Right ventricle myocardium superior (tissue), 1 donor: ENCODE measurements around the gene CHN2. TPM values are rescaled to one million over a fixed set of nuclear protein-coding genes. Genes with fewer than 3 reads are reported as not detected.

Source experiments
- ATAC-seq: fragments of 200-7000 bp; cut with Tn5 transposase; one replicate; pipeline ENCODE4 v1.9.1; 2020; ENCODE audit warnings: mild to moderate bottlenecking; ENCODE audit not compliant: poor library complexity
- DNase-seq: peaks from one replicate; pipeline ENCODE4 v3.0.0-alpha.2; 2020
- intact Hi-C: fragments of 100-400 bp; cut with DNase I; formaldehyde crosslinking; loops from one replicate; pipeline ENCODE4 v1.11.2; 2022
- total RNA-seq: library from RNA; stranded (reverse); fragmentation: NEBNext Ultra II Directional; extraction: Animal tissue kit (Norgen Biotek cat#: 25700); gene quantifications from one replicate; pipeline ENCODE4 v1.2.1, GENCODE V29; 2021
- donor health status: DM: no; HTN: yes; CAD: no; lungs with severe emphysema.

Gene CHN2
- total RNA-seq, 1 donor from 2014 or later: 17.7 TPM

- DNase-seq: no peak
- no peak for ATAC-seq
- intact Hi-C loops: no loop called here
These were observed 169.3 kb downstream of the CHN2 start for GRCh38 chr7:29363636-29364425.

- intact Hi-C loops: no loop called here
These were observed 170.1 kb downstream of the CHN2 start for GRCh38 chr7:29364661-29365060.

GRCh38 chr7:29365423-29365822, 170.8 kb downstream of the CHN2 start:
- DNase-seq (no peak), ATAC-seq (no peak)
- intact Hi-C loops: no loop called here

More at GRCh38 chr7:29364661-29365060, 170.1 kb downstream of the CHN2 start:
- no peak for ATAC-seq
- no peak for DNase-seq

- ATAC-seq (no peak), DNase-seq (no peak)
- intact Hi-C loops: no loop called here
These were observed 173.2 kb downstream of the CHN2 start for GRCh38 chr7:29367784-29368183.

- intact Hi-C loops: no loop called here
- ATAC-seq (no peak), DNase-seq (no peak)
These were observed 175.4 kb downstream of the CHN2 start for GRCh38 chr7:29369909-29370488.

- peak; percentile 69 for ATAC-seq
- no peak for DNase-seq
- intact Hi-C loops: no loop called here
These were observed 176.1 kb downstream of the CHN2 start for GRCh38 chr7:29370531-29371314.

- DNase-seq (no peak), ATAC-seq (no peak)
- intact Hi-C loops: no loop called here
These were observed 176.9 kb downstream of the CHN2 start for GRCh38 chr7:29371472-29371871.

GRCh38 chr7:29372351-29373090, 177.9 kb downstream of the CHN2 start:
- ATAC-seq (no peak), DNase-seq (no peak)
- intact Hi-C loops: no loop called here

GRCh38 chr7:29375641-29376562, 181.3 kb downstream of the CHN2 start:
- DNase-seq: no peak
- ATAC-seq: peak; percentile 41
- intact Hi-C loops: no loop called here

GRCh38 chr7:29377718-29378117, 183.1 kb downstream of the CHN2 start:
- ATAC-seq (no peak), DNase-seq (no peak)
- intact Hi-C loops: no loop called here

GRCh38 chr7:29379551-29379950, 185.0 kb downstream of the CHN2 start:
- ATAC-seq (no peak), DNase-seq (no peak)
- intact Hi-C loops: no loop called here

GRCh38 chr7:29381206-29382094, 186.9 kb downstream of the CHN2 start:
- intact Hi-C loops: no loop called here
- no peak for ATAC-seq
- DNase-seq: no peak

- no peak for DNase-seq
- intact Hi-C loops: no loop called here
- no peak for ATAC-seq
These were observed 189.7 kb downstream of the CHN2 start for GRCh38 chr7:29384277-29384676.

- no peak for DNase-seq
- no peak for ATAC-seq
- intact Hi-C loops: no loop called here
These were observed 190.7 kb downstream of the CHN2 start for GRCh38 chr7:29385214-29385814.

- intact Hi-C loops: no loop called here
- DNase-seq (no peak), ATAC-seq (no peak)
These were observed 191.7 kb downstream of the CHN2 start for GRCh38 chr7:29386196-29386765.

- intact Hi-C loops: no loop called here
- ATAC-seq: no peak
- DNase-seq: no peak
These were observed 196.7 kb downstream of the CHN2 start for GRCh38 chr7:29391262-29391661.
